ENCODE results near the gene TNFAIP8.

Gene TNFAIP8

GRCh38 chr5:119445544-119445943 is 89.7 kb downstream of the TNFAIP8 start:
- TF ChIP-seq TAF1 (IDR thresholded peaks at IDR 0.05; ENCODE audit: borderline replicate concordance, low read depth, low read length) (no peak), POLR2A (IDR thresholded peaks at IDR 0.05; ENCODE audit: low read depth, low read length) (no peak), POLR2AphosphoS5 (IDR thresholded peaks at IDR 0.05; ENCODE audit: low read depth, low read length) (no peak)
- DNase-seq (ENCODE audit: insufficient read length) (no peak), FAIRE-seq (no peak)
